ENCODE measurements around the gene TPST2.

DNA sequence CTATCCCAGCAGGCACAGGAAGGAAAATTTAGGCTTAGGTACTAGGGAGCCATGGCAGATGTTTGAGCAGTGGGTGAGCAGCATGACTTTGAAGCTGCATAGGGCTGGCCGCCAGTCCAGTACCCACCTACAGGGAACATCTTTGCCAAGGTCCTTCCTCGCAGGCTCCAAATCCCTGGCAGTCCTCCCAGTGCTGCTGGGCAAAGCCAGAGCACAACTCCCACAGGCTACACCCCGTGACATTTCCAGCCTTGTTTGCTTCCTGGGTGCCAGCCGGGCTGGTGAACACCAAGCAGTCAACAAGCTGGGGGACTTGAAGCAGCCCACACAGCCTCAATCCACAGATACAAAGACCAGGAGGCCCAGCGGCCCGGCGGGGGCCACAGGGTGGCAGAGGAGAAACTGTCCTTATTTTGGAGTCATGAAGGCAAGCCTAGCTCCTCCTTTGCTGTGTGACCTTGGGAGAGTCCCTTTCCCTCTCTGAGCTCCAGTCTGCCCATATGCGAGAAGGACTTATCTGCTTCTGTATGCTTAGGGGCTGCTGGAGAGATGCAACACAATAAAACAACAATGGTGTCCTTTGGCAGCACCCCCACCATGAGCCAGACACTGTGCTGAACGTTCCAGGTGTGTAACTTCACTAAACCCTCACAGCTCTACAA, 28.0 kb downstream of the TPST2 start:
- TF ChIP-seq RAD21 (conservative IDR thresholded peaks at IDR 0.05 in 1 of 2, IDR thresholded peaks at IDR 0.05 in 1 of 2) = no peak
- TF ChIP-seq, protein P1, sequence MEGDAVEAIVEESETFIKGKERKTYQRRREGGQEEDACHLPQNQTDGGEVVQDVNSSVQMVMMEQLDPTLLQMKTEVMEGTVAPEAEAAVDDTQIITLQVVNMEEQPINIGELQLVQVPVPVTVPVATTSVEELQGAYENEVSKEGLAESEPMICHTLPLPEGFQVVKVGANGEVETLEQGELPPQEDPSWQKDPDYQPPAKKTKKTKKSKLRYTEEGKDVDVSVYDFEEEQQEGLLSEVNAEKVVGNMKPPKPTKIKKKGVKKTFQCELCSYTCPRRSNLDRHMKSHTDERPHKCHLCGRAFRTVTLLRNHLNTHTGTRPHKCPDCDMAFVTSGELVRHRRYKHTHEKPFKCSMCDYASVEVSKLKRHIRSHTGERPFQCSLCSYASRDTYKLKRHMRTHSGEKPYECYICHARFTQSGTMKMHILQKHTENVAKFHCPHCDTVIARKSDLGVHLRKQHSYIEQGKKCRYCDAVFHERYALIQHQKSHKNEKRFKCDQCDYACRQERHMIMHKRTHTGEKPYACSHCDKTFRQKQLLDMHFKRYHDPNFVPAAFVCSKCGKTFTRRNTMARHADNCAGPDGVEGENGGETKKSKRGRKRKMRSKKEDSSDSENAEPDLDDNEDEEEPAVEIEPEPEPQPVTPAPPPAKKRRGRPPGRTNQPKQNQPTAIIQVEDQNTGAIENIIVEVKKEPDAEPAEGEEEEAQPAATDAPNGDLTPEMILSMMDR (IDR thresholded peaks at IDR 0.05) = no peak
- TF ChIP-seq, protein P2, sequence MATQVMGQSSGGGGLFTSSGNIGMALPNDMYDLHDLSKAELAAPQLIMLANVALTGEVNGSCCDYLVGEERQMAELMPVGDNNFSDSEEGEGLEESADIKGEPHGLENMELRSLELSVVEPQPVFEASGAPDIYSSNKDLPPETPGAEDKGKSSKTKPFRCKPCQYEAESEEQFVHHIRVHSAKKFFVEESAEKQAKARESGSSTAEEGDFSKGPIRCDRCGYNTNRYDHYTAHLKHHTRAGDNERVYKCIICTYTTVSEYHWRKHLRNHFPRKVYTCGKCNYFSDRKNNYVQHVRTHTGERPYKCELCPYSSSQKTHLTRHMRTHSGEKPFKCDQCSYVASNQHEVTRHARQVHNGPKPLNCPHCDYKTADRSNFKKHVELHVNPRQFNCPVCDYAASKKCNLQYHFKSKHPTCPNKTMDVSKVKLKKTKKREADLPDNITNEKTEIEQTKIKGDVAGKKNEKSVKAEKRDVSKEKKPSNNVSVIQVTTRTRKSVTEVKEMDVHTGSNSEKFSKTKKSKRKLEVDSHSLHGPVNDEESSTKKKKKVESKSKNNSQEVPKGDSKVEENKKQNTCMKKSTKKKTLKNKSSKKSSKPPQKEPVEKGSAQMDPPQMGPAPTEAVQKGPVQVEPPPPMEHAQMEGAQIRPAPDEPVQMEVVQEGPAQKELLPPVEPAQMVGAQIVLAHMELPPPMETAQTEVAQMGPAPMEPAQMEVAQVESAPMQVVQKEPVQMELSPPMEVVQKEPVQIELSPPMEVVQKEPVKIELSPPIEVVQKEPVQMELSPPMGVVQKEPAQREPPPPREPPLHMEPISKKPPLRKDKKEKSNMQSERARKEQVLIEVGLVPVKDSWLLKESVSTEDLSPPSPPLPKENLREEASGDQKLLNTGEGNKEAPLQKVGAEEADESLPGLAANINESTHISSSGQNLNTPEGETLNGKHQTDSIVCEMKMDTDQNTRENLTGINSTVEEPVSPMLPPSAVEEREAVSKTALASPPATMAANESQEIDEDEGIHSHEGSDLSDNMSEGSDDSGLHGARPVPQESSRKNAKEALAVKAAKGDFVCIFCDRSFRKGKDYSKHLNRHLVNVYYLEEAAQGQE (IDR thresholded peaks at IDR 0.05) = no peak
- TF ChIP-seq POLR2A (IDR thresholded peaks at IDR 0.05; ENCODE audit: low read length) = no peak
- TF ChIP-seq NR3C1 (IDR thresholded peaks at IDR 0.05) = no peak
- TF ChIP-seq KDM1A (IDR thresholded peaks at IDR 0.05; ENCODE audit: low read depth) = no peak
- no peak for TF ChIP-seq SREBF2 (IDR thresholded peaks at IDR 0.05)
- no peak for TF ChIP-seq CEBPB (IDR thresholded peaks at IDR 0.05)
- TF ChIP-seq EP300 (IDR thresholded peaks at IDR 0.05) = no peak
- TF ChIP-seq RFX5 (IDR thresholded peaks at IDR 0.05) = no peak
- TF ChIP-seq, protein P3, sequence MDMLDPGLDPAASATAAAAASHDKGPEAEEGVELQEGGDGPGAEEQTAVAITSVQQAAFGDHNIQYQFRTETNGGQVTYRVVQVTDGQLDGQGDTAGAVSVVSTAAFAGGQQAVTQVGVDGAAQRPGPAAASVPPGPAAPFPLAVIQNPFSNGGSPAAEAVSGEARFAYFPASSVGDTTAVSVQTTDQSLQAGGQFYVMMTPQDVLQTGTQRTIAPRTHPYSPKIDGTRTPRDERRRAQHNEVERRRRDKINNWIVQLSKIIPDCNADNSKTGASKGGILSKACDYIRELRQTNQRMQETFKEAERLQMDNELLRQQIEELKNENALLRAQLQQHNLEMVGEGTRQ (IDR thresholded peaks at IDR 0.05) = no peak
- TF ChIP-seq, protein P4, sequence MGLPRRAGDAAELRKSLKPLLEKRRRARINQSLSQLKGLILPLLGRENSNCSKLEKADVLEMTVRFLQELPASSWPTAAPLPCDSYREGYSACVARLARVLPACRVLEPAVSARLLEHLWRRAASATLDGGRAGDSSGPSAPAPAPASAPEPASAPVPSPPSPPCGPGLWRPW (IDR thresholded peaks at IDR 0.05) = no peak
- TF ChIP-seq KDM5A (IDR thresholded peaks at IDR 0.05) = no peak
